ENCODE data around the gene AVPI1. TPM values are rescaled to one million over a fixed set of nuclear protein-coding genes. Genes with fewer than 3 reads are reported as not detected.
"Not testable (repeated sequence)": the region's sequence is repeated elsewhere in the genome, so short reads cannot be mapped to it uniquely, and the experiment has no call there.

AVPI1 gene
- total RNA-seq, 1 experiment from 2014 or later: 147 TPM

DNA sequence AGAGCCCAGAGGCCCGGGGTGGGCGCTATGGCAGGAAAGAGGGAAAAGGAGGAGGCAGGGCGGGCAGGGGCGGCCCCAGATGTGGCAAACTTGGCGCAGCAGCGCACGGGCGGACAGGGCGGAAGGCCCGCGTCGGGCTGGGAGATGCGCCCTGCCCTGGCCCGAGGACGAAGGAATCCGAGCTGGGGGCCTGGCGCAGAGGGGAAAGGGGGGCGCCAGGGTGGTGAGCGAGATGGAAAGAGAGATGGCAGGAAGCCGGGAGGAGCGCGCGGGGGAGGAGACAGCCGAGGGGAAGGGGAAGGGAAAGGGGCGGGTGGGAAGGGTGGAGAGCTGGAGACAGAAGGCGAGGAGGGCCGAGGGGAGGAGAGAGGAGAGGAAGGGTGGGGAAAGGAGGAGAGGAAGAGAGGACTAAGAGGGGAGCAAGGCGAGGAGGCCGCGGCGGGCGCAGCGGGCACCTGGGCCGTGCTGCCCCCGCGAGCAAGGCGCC lies 26.3 kb upstream of the AVPI1 start, which contains the start of gene MARVELD1:
Gene MARVELD1 (plus strand): TSS at position 392 of the 487 bp plus-strand sequence. CDS start 147 bp downstream, outside the sequence.
- no peak for DNase-seq (ENCODE audit: extremely low read depth, low read depth)

DNA sequence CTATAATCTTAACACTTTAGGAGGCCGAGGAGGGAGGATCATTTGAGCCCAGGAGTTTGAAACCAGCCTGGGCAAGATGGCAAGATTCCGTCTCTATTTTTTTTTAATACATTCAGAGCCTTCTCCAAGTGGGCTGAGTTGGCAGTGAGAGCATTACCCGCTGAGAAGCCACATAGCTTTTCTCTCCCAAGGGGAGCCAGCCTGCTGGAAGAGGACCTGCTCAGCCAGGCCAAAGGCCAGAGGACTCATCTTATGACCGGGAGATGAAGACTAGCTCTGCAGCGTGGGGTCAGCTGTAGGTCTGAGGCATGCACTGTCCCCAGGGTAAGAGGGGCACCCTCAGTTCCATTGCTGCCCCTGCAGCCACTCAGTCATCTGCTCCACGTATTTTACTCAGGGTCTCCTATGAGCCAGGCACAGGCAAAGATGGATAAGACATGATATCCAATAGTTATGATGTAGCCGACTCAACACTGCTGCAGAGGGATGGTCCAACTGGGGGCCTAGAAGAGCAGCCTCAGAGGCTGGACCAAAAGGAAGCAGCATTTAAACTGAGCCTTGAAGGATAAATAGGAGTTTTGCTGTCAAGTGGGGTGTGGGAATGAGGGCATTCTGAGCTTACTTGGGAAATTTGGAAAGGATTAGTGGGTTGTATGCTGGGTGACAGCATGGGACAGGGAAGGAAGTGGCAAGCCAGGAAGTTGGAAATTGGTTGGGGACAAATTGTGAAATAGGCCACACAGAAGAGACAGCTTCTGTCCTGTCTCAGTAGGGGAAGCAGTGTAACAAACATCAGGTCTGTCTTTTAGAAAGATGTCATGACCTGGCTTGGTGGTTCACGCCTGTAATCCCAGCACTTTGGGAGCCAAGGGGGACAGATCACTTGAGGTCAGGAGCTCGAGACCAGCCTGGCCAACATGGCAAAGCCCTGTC lies 24.9 kb upstream of the AVPI1 start:
- DNase-seq (ENCODE audit: extremely low read depth, low read depth): no peak

DNA sequence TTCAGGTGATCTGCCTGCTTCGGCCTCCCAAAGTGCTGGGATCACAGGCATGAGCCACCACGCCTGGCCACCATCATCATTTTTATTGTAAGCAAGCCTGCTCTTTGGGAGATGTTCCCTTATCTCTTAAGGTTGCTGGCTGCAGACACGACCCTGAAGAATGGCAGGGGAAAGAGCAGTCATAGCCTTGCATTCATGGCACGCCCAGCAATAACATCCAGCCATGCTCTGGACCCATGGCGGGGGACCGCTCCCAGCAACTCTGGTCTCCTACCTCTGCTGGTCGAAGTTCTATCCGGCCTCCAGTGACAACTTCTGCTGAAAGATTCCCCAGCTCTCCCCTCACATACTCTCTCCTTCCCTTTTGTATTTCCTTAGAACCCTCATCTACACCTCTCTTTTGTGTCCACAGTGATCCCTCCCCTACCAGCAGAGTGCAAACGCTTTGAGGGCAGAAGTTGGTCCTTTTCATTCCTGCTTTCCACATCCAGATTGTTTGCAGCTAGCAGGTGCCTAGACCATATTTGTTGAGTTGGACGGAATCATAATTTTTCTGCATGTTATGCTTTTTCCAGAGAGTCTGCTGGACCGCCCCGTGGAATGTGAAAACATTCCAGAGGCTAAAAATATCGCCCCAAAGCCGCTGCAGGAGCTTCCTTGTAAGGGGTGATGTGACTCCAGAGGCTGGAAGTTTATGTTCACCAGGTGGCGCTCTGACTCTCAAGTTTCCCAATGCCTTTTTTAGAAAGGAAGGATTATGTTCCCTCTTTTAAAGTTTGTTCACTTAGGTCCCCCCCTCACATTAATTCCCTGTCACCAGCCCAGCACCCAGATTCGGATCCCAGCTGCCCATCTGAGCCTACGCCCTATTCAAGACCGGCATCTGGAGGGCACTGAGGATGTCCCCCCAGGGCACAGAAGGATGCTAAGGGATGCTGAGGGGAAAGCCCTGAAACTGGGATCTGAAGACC lies 22.2 kb upstream of the AVPI1 start:
- no peak for DNase-seq (ENCODE audit: extremely low read depth, low read depth)

DNA sequence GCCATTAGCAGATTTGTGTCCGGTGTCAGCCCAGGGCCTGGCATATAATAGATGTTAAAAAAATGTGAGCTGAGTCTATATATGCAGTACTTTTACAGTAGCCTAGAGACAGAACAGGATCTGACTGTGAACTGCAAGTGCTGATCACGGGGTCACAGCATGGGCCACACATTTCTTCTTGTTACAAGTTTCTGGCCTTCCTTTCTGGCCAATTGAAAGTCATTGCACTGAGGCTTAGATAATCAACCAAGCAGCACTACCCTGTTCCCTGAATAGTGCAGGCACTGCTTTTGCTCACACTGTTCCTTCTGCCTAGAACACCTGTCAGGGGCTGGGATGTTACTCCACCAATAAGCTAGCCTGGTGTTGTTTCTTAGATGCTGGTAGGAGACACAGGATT lies 21.1 kb upstream of the AVPI1 start:
- no peak for DNase-seq (ENCODE audit: extremely low read depth, low read depth)

- no peak for DNase-seq (ENCODE audit: extremely low read depth, low read depth)
Observed at GRCh38 chr10:97707134-97707861, 20.3 kb upstream of the AVPI1 start.

GRCh38 chr10:97705006-97705670 lies 18.1 kb upstream of the AVPI1 start:
- DNase-seq (ENCODE audit: extremely low read depth, low read depth): no peak

DNA sequence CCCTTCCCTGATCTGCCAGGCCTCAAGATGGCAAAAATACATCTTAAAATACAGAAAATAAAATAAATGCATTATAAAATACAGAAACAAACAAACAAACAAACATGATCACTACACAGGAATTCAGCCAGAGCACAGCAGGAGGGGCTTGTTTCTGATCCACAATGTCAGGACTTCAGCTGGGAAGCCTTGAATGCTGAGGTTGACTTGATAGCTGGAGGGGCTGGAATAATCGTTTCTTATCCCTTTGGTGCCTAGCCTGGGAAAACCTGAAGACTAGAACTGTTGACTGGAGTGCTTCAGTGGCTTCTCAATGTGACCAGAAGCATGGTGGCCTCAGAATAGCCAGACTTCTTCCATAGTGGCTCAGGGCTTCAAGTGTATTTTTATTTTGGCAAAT lies 17.3 kb upstream of the AVPI1 start:
- DNase-seq (ENCODE audit: extremely low read depth, low read depth): no peak

DNA sequence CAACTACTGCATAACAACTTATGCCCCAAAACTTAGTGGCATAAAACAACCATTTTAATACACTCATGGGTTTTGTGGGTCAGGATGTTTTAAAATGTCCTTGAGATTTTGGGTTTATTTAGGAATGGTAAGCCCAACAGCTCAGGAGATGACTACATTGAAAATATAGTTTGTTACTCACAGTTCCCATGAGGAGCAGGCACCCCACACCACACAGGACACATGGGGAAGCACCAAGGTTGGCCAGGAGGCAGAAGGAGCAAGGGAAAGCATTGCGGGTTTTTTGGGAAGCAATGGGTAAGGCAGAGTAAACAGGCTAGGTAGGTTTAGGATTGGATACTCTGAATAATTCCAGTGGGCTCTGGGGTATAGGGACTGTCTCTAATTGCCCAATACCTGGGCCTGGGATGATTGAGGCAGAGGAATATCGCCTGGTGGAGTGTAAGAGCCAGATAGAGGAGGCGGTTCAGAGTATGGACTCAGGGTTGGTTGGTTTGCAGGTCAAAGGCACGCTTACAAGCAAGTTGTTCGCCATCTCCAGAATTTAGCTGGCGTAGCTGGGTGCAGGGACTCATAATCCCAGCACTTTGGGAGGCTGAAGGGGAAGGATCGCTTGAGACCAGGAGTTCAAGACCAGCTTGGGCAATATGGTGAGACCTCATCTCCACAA lies 16.5 kb upstream of the AVPI1 start:
- DNase-seq (ENCODE audit: extremely low read depth, low read depth): no peak

- peak; percentile 85 for DNase-seq (ENCODE audit: extremely low read depth, low read depth)
Observed at GRCh38 chr10:97701438-97702069, 14.5 kb upstream of the AVPI1 start.

DNA sequence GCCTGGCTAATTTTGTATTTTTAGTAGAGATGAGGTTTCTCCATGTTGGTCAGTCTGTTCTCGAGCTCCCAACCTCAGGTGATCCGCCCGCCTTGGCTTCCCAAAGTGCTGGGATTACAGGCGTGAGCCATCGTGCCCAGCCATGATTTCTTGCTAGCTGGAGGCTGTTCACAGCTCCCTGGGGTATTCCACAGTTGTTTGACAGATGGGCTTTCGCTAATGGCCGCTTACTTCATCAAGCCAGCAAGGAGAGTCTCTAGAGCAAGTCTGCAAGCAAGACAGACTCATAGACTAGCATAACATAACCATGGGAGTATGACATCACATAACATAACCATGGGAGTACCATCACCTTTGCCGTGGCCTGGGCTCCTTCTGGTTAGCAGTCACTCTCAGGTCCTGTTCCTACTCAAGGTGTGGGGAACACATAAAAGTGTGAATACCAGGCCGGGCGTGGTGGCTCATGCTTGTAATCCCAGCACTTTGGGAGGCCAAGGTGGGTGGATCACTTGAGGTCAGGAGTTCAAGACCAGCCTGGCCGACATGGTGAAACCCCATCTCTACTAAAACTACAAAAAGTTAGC lies 11.1 kb upstream of the AVPI1 start:
- not testable (repeated sequence) for DNase-seq (ENCODE audit: extremely low read depth, low read depth)

GRCh38 chr10:97690133-97690532 lies 3.1 kb upstream of the AVPI1 start:
- DNase-seq (ENCODE audit: extremely low read depth, low read depth): no peak

- DNase-seq (ENCODE audit: extremely low read depth, low read depth): peak; percentile 95
Observed at GRCh38 chr10:97689559-97690020, 2.5 kb upstream of the AVPI1 start.

DNA sequence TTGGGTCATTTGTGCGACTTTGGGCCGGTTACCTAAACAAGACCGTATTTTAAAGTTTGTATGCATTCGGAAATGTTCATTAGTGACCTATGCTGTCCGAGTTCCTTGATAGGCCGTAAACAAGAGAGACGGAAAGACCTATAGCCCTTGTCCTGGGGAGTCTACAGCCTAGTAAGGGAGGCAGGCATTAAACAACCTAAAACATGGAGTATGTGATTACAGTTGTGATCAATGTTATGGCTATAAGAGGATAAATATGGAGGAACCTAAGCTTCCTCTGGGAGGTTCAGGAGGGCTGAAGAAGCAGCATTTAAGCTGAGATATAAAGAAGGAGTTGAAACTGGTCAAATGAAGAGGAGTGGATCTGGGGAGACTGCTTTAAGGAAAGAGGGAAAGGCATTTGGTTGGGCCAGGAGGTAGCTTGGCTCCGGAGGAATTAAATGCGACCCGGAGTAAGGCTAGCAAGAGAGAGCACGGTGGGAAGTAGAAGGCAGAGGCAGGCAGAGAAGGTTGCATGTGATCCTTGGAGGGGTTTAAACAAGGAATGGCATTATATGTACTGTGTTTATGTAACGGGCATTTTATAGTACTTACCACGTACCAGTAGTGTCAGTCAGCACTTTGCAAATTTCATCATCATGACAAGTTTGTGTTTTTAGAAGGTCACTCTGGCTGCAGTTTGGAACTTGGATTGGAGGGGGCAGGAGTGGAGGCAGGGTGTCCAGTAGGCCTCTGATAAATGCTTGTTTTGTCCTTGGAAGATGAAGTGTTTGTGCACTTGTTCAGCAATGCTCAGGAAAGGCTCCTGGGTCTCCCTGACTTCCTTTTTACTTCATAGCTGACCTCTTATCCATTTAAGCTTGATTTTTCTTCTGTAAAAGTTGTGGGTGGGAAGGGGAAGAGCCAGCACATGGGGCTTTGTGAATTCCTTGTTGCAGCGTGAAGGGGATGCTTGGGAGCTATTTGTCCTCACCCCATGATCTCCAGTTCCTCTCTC lies 1.0 kb upstream of the AVPI1 start:
- peak; percentile 95 for DNase-seq (ENCODE audit: extremely low read depth, low read depth)

DNA sequence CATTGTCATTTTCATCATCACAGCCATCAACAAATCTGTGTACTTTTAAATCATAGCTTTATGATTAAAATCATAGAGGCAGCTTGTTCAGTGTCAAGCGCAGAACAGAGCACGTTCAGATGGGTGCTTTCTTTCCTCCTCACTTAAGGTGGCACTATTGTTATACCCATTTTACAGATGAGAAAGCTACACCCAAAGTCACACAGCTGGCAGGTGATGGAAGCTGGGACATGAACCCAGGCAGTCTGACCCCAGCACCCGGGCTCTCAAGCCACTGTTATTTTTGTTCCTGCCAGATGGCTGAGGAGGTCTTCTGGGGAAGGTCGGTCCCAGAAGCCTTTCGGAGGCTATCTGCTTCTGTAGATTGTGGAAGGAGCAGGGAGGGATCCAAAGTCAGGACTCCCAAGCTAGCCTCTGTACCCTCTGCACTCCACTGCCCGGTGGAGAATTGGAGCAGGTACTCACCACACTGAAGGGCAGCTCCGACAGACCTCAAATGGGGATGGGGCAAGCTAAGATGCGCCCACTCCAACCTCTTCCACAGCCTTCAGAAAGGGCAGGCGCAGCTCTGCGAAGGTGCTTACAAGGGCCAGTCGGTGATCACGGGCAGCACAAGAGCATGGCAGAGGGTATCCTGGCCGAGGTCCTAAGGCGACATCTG lies 610 bp downstream of the AVPI1 start:
- DNase-seq (ENCODE audit: extremely low read depth, low read depth): no peak

- DNase-seq (ENCODE audit: extremely low read depth, low read depth): no peak
Observed at GRCh38 chr10:97685395-97685958, 1.6 kb downstream of the AVPI1 start.

- DNase-seq (ENCODE audit: extremely low read depth, low read depth): no peak
Observed at GRCh38 chr10:97684866-97685394, 2.1 kb downstream of the AVPI1 start.

Measured in NCI-H460 (cell line).